LNCAP (cell line): ENCODE measurements around the gene DOCK9.

Experiments
- TF ChIP-seq, protein P1 (sequence below): fragments of 450-650 bp; IDR thresholded peaks from 2 replicates; pipeline ENCODE4 v1.5.1; 2017; ENCODE audit warnings: mild to moderate bottlenecking

The DOCK9 gene

DNA sequence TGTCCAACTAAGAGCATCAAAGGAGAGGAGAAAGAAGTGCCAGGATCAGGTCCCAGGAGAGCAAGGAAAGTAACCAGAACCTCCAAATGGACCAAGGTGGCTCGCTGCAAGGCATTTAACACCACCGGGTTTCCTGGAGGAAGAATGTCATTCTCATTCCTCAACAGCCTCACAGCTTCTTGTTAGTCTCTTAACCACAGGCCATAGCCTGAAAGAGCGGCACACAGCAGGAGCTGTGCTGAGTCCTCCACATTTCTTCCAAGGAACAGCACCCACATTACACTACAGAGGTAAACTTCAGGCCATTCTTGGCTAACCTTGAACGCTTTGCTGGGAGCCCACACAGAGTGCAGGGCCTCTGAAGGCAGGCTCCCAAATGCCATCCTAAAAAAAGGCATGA is 23.6 kb downstream of the DOCK9 start:
- TF ChIP-seq, protein P1, sequence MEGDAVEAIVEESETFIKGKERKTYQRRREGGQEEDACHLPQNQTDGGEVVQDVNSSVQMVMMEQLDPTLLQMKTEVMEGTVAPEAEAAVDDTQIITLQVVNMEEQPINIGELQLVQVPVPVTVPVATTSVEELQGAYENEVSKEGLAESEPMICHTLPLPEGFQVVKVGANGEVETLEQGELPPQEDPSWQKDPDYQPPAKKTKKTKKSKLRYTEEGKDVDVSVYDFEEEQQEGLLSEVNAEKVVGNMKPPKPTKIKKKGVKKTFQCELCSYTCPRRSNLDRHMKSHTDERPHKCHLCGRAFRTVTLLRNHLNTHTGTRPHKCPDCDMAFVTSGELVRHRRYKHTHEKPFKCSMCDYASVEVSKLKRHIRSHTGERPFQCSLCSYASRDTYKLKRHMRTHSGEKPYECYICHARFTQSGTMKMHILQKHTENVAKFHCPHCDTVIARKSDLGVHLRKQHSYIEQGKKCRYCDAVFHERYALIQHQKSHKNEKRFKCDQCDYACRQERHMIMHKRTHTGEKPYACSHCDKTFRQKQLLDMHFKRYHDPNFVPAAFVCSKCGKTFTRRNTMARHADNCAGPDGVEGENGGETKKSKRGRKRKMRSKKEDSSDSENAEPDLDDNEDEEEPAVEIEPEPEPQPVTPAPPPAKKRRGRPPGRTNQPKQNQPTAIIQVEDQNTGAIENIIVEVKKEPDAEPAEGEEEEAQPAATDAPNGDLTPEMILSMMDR = no peak

DNA sequence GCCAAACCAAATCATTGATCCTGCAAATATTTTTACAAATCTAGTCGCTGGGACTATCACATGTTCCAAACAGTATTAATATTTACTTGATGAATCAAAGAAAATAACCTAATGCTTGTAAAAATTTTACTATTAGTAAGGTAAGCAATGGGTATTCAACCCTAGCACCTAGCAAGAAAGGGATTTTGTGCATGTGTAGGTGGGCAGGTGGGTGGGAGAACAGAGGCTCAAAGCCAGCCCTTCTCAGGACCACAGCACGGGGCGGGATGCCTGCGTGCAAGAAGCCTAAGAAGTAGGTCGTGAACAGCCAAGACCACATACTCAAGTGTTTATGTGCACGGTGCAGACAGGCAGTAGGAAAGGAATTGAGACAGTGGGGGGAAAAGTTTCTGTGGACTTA is 26.6 kb downstream of the DOCK9 start:
- TF ChIP-seq, protein P1 = no peak

- TF ChIP-seq, protein P1 = no peak
Observed at GRCh38 chr13:98950705-98951104, 27.2 kb downstream of the DOCK9 start.

DNA sequence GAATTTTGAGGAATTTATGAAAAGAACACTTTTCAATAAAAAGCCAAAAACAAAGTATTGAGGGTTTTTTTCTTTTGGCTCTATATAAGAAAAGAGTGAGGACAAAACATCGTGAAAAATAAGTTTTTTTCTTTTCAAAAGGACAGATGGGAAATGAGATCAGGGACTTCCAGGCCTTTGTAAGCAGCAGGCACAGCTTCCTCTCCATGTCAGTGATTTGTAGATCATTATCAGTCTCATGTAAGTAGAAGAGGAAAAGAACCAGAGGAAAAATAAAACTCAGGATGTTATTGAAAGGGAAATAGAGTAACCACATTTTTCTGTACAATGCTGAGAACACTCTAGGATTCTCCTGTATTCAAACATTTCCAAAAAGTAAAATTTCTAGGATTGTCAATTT is 29.9 kb downstream of the DOCK9 start:
- TF ChIP-seq, protein P1 = no peak

GRCh38 chr13:98945863-98946605 is 31.8 kb downstream of the DOCK9 start:
- TF ChIP-seq, protein P1 = no peak

GRCh38 chr13:98944336-98944735 is 33.5 kb downstream of the DOCK9 start:
- TF ChIP-seq, protein P1 = no peak

GRCh38 chr13:98942997-98943396 is 34.9 kb downstream of the DOCK9 start:
- TF ChIP-seq, protein P1 = no peak

- TF ChIP-seq, protein P1 = no peak
Observed at GRCh38 chr13:98942485-98942884, 35.4 kb downstream of the DOCK9 start.
